Loucy (cell line): ENCODE results near the gene PPP2R2B.

Source experiments
- H2AFZ ChIP-seq: fragments of 200-600 bp; sonication (generic); 2 replicates; pipeline ENCODE4 v1.6.0; 2016; ENCODE audit warnings: antibody characterized with exemption, mild to moderate bottlenecking, low read length, moderate library complexity
- H3F3A ChIP-seq: fragments of 200-600 bp; 2 replicates; pipeline ENCODE4 v1.6.0; 2016; ENCODE audit warnings: antibody characterized with exemption, low read depth, mild to moderate bottlenecking
- H3K27me3 ChIP-seq: fragments of 200-600 bp; sonication (generic); 2 replicates; pipeline ENCODE4 v1.6.1; 2014; ENCODE audit warnings: low read length, mild to moderate bottlenecking; ENCODE audit not compliant: insufficient read depth, poor library complexity, severe bottlenecking
- H3K36me3 ChIP-seq: fragments of 200-600 bp; sonication (generic); 2 replicates; pipeline ENCODE4 v1.6.1; 2016; ENCODE audit warnings: low read length; ENCODE audit not compliant: insufficient read depth
- H3K4me1 ChIP-seq: fragments of 200-600 bp; sonication (generic); 2 replicates; pipeline ENCODE4 v1.5.1; 2014; ENCODE audit warnings: low read length, mild to moderate bottlenecking; ENCODE audit not compliant: insufficient read depth, poor library complexity, severe bottlenecking
- H3K4me2 ChIP-seq: fragments of 200-600 bp; sonication (generic); 2 replicates; pipeline ENCODE4 v1.6.0; 2014; ENCODE audit warnings: antibody characterized with exemption, low read length, low read depth, mild to moderate bottlenecking; ENCODE audit not compliant: poor library complexity, severe bottlenecking
- H3K4me3 ChIP-seq: fragments of 200-600 bp; sonication (generic); 2 replicates; pipeline ENCODE4 v1.5.1; 2014; ENCODE audit warnings: low read length, mild to moderate bottlenecking, mixed read lengths; ENCODE audit not compliant: poor library complexity, severe bottlenecking
- H3K79me2 ChIP-seq: fragments of 200-600 bp; sonication (generic); 2 replicates; pipeline ENCODE4 v1.6.1; 2014; ENCODE audit warnings: low read length; ENCODE audit not compliant: insufficient read depth
- H3K9ac ChIP-seq: fragments of 200-600 bp; sonication (generic); 2 replicates; pipeline ENCODE4 v1.6.0; 2014; ENCODE audit warnings: mild to moderate bottlenecking, low read depth, low read length, moderate library complexity; ENCODE audit not compliant: poor library complexity, severe bottlenecking
- H3K9me2 ChIP-seq: fragments of 200-600 bp; sonication (generic); replicated peaks from 2 replicates; pipeline ENCODE4 v1.6.1; 2016; ENCODE audit warnings: low read depth, low read length, mixed read lengths
- H3K9me3 ChIP-seq: fragments of 200-600 bp; sonication (generic); 2 replicates; pipeline ENCODE4 v1.6.1; 2014; ENCODE audit warnings: mild to moderate bottlenecking, antibody characterized with exemption, low read length, low read depth; ENCODE audit not compliant: insufficient read depth
- H4K20me1 ChIP-seq: fragments of 200-600 bp; sonication (generic); 2 replicates; pipeline ENCODE4 v1.6.0; 2014; ENCODE audit warnings: antibody characterized with exemption, low read length, mild to moderate bottlenecking; ENCODE audit not compliant: insufficient read depth, poor library complexity, severe bottlenecking
- EZH2phosphoT487 ChIP-seq: fragments of 200-600 bp; IDR thresholded peaks from 2 replicates; pipeline ENCODE4 v1.6.1; 2018; ENCODE audit warnings: antibody characterized with exemption, mild to moderate bottlenecking, moderate library complexity, borderline replicate concordance
- TF ChIP-seq, protein P1 (sequence below): fragments of 200-600 bp; sonication (generic); conservative IDR thresholded peaks from 2 replicates; pipeline ENCODE4 v1.5.1; 2014; ENCODE audit warnings: mild to moderate bottlenecking, antibody characterized with exemption, low read length

Gene PPP2R2B

DNA sequence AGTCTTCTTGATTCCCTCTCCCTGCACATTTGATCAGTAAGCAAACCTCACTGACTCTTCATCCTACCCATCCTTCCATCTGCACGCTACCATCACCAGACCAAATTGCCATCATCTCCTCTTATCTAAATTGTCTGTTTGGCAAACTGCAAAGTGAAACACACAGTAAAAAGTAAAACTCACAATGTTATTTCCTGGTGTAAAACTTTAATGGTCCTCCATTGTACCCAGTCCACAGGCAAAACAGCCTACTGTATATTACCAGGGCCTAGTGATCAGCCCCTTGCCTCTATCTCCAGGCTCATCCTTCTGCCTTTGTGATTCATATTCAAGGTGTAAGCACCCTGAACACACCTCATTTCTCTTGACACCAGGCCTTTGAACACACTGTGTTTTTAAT lies 279.3 kb downstream of the PPP2R2B start:
- Histone ChIP-seq H3F3A (no peaks in the 10 kb centered on the region), H4K20me1 (no peaks in the 10 kb centered on the region), H3K9me2 (no peaks in the 10 kb centered on the region)

DNA sequence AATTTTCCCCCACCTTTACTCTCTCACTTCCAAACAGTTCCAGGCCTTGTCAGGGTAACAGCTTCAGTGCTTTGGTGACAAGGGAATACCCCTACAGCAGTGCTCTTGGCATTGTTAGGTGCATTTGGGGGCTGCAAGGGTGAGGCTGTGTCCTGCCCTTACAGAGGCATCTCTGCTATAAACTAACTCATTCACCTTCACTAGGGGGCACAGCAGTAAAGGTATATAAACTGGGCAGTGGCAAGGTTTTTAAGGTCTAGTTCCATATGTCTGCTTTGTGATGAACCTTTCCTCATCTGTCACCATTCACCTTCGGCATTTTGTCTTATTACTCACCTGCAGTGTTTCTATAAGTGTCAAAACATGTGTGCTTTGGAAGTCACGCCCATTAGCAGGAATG lies 283.5 kb downstream of the PPP2R2B start:
- H3K36me3 ChIP-seq, result no peaks in the 10 kb centered on the region

More for the DNA sequence above, 279.3 kb downstream of the PPP2R2B start:
- H3K27me3 ChIP-seq, result no peaks in the 10 kb centered on the region
- H3K4me1 ChIP-seq, result no peaks in the 10 kb centered on the region
- H3K36me3 ChIP-seq, result no peaks in the 10 kb centered on the region
- H3K79me2 ChIP-seq, result no peaks in the 10 kb centered on the region
- H2AFZ ChIP-seq, result no peak overlapping the region
- TF ChIP-seq, protein P1, sequence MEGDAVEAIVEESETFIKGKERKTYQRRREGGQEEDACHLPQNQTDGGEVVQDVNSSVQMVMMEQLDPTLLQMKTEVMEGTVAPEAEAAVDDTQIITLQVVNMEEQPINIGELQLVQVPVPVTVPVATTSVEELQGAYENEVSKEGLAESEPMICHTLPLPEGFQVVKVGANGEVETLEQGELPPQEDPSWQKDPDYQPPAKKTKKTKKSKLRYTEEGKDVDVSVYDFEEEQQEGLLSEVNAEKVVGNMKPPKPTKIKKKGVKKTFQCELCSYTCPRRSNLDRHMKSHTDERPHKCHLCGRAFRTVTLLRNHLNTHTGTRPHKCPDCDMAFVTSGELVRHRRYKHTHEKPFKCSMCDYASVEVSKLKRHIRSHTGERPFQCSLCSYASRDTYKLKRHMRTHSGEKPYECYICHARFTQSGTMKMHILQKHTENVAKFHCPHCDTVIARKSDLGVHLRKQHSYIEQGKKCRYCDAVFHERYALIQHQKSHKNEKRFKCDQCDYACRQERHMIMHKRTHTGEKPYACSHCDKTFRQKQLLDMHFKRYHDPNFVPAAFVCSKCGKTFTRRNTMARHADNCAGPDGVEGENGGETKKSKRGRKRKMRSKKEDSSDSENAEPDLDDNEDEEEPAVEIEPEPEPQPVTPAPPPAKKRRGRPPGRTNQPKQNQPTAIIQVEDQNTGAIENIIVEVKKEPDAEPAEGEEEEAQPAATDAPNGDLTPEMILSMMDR, result no peak
- no peak for TF ChIP-seq EZH2phosphoT487
- no peak overlapping the region for H3K9ac ChIP-seq
- H3K9me3 ChIP-seq, result no peaks in the 10 kb centered on the region
- no peak overlapping the region for H3K4me3 ChIP-seq
- H3K4me2 ChIP-seq, result no peak overlapping the region

DNA sequence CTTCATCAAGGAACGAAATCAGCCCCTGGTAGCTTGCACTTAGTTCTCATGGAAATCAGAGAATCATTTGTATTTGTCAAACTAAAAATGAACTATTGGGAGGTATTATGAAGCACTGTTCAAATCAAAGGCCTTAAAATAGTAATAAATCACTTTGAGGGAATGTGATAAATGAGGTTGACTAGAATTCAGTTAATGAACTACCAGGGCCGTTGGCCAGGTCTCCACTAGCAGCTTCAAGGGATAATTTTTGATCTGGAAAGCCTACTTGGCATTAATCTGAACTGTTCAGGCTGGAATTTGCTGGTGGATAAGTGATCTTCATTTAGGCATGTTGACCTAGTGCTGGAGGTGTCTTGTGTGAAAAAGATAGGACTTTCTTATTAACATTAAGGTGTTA lies 286.2 kb downstream of the PPP2R2B start:
- Histone ChIP-seq H3K9me2 (no peaks in the 10 kb centered on the region), H3K27me3 (no peaks in the 10 kb centered on the region), H3K9me3 (no peaks in the 10 kb centered on the region), H3K4me1 (no peaks in the 10 kb centered on the region), H3K4me2 (no peak overlapping the region), H3K36me3 (no peaks in the 10 kb centered on the region), H3K9ac (no peak overlapping the region), H4K20me1 (no peaks in the 10 kb centered on the region), H2AFZ (no peak overlapping the region), H3F3A (no peaks in the 10 kb centered on the region), H3K79me2 (no peaks in the 10 kb centered on the region), H3K4me3 (no peak overlapping the region)
- TF ChIP-seq EZH2phosphoT487, result no peak
- TF ChIP-seq, protein P1, result no peak

More for the DNA sequence above, 283.5 kb downstream of the PPP2R2B start:
- Histone ChIP-seq H3K9ac (no peak overlapping the region), H3K4me1 (no peaks in the 10 kb centered on the region), H3K4me2 (no peak overlapping the region), H2AFZ (no peak overlapping the region), H3K4me3 (no peak overlapping the region), H3F3A (no peaks in the 10 kb centered on the region), H3K27me3 (no peaks in the 10 kb centered on the region), H3K79me2 (no peaks in the 10 kb centered on the region), H3K9me2 (no peaks in the 10 kb centered on the region), H3K9me3 (no peaks in the 10 kb centered on the region), H4K20me1 (no peaks in the 10 kb centered on the region)
- no peak for TF ChIP-seq EZH2phosphoT487
- TF ChIP-seq, protein P1, result no peak
